GM10266 (cell line): Measurements from ENCODE around the gene ELL2.

Source experiments
- DNase-seq: peaks from one replicate; pipeline ENCODE4 v3.0.0; 2012; ENCODE audit errors: extremely low spot score
- CTCF ChIP-seq: IDR thresholded peaks from 2 replicates; pipeline ENCODE4 v1.5.1; 2012; ENCODE audit warnings: mild to moderate bottlenecking, low read depth; ENCODE audit not compliant: control insufficient read depth, insufficient read depth; ENCODE audit errors: missing control alignments

The ELL2 gene

GRCh38 chr5:95983509-95983908 lies 21.9 kb upstream of the ELL2 start:
- DNase-seq: no peak
- no peak for TF ChIP-seq CTCF

- TF ChIP-seq CTCF: no peak
- DNase-seq: no peak
Observed at GRCh38 chr5:95983080-95983479, 21.4 kb upstream of the ELL2 start.

DNA sequence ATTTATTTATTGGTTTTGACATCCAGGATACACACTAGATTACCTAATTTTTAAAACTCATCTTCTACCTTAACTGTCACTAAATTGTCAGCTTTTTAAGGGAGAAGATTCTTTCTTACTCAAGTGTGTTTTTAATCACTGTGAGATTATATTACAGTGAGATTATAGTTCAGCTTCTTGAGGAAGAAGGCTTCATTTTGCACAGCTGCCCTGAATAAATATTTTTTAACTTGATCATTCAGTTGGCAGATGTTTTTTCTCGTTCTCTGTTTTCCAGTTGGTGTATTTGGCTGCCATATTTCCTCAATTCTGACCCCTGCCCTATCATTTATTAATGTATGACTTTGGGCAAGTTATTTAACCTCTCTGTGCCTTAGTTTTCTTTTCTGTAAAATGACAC lies 15.0 kb upstream of the ELL2 start:
- no peak for TF ChIP-seq CTCF
- no peak for DNase-seq

DNA sequence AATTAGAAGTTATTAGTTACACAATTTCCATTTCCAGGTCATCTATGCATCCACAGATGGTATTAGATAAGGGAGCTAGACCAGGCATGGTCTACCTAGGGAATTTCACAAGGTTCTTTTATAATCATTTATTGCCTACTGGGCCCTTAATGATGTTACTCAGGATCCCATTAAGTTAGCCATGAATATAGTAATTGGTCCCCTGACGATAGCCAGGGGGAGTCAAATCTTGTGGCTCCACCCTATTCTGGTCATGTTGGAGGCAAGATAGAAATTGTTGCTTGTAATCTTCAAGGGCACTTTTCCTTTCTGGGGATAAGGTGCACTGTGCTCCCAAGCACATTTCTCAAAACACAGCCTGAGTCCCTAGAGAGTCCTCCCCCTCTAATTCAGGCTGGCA lies 14.1 kb upstream of the ELL2 start:
- DNase-seq: no peak
- TF ChIP-seq CTCF: no peak

DNA sequence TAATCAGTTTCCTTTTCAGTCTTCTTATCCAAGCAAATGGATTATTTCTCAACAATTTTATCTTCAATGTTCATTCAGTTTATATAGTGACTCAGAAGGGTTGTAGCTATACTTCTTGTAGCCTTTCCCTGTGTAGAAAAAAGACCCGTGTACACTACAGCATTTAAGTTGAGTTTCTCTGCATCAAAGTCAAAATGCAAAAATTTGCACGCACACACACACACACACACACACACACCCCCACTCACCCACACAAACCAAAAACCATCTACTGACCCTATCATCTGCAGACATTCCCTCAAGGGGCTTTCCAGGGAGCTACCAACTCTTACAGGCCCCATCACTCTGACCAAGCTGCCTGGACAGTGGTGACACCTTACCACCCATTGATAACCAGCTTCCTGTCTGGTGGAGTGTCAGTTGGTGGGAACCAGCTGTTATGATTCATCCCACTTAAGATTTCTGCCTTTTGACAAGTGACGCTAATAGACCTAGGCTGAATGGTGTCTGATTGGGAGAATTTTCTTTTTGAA lies 12.2 kb upstream of the ELL2 start:
- TF ChIP-seq CTCF: no peak
- DNase-seq: peak; percentile 48

GRCh38 chr5:95972196-95972595 lies 10.5 kb upstream of the ELL2 start:
- no peak for DNase-seq
- TF ChIP-seq CTCF: no peak

GRCh38 chr5:95970359-95970704 lies 8.7 kb upstream of the ELL2 start:
- DNase-seq: no peak
- no peak for TF ChIP-seq CTCF
